Body of pancreas (tissue), 4 donors: ENCODE results near the gene PNPLA3.

ENCODE experiments used
- CTCF ChIP-seq, 7 experiments: fragments of 450-650 bp in 4 of 7; fragments of 200-600 bp in 3 of 7; sonication (generic) in 3 of 7; IDR thresholded peaks; one replicate each; pipeline ENCODE4 v1.5.1; 2016 to 2019; ENCODE audit warnings: antibody characterized with exemption in 7 of 7
- POLR2A ChIP-seq, 3 donors: fragments of 450-650 bp; IDR thresholded peaks; one replicate each; pipeline ENCODE4 v1.6.1; 2016; ENCODE audit warnings: antibody characterized with exemption in 3 of 3, mild to moderate bottlenecking in 2 of 3

- TF ChIP-seq CTCF (IDR thresholded peaks at IDR 0.05) (no peak), POLR2A (IDR thresholded peaks at IDR 0.05) (no peak)
Measured at GRCh38 chr22:43883719-43884415, 39.7 kb upstream of the PNPLA3 start.
